Muscle layer of duodenum (tissue), 2 donors: ENCODE data around the gene ASAP3.
"Not testable (repeated sequence)": the region's sequence is repeated elsewhere in the genome, so short reads cannot be mapped to it uniquely, and the experiment has no call there.

Source experiments
- H3K27ac ChIP-seq: one replicate; pipeline ENCODE4 v1.7.0; 2013; ENCODE audit warnings: mild to moderate bottlenecking, low read length
- H3K27me3 ChIP-seq: one replicate; pipeline ENCODE4 v1.7.0; 2013; ENCODE audit warnings: low read depth, mild to moderate bottlenecking, control low read depth, low read length
- H3K36me3 ChIP-seq, 2 donors: one replicate each; pipeline ENCODE4 v1.7.0; 2013; ENCODE audit warnings: low read length in 2 of 2, control low read depth in 1 of 2, mild to moderate bottlenecking in 1 of 2; ENCODE audit not compliant: insufficient read depth in 2 of 2, control insufficient read depth in 1 of 2
- H3K4me1 ChIP-seq, 2 donors: one replicate each; pipeline ENCODE4 v1.7.0; 2013; ENCODE audit warnings: low read length in 2 of 2, mild to moderate bottlenecking in 2 of 2, control low read depth in 1 of 2, moderate library complexity in 1 of 2; ENCODE audit not compliant: insufficient read depth in 2 of 2, control insufficient read depth in 1 of 2
- H3K4me3 ChIP-seq, 2 donors: one replicate each; pipeline ENCODE4 v1.7.0; 2013; ENCODE audit warnings: low read length in 2 of 2, low read depth in 1 of 2, mild to moderate bottlenecking in 1 of 2
- H3K9me3 ChIP-seq, 2 donors: one replicate each; pipeline ENCODE4 v1.7.0; 2013; ENCODE audit warnings: low read length in 2 of 2, control low read depth in 1 of 2, mild to moderate bottlenecking in 1 of 2; ENCODE audit not compliant: control insufficient read depth in 1 of 2
- donor health status: healthy.

ASAP3 gene

DNA sequence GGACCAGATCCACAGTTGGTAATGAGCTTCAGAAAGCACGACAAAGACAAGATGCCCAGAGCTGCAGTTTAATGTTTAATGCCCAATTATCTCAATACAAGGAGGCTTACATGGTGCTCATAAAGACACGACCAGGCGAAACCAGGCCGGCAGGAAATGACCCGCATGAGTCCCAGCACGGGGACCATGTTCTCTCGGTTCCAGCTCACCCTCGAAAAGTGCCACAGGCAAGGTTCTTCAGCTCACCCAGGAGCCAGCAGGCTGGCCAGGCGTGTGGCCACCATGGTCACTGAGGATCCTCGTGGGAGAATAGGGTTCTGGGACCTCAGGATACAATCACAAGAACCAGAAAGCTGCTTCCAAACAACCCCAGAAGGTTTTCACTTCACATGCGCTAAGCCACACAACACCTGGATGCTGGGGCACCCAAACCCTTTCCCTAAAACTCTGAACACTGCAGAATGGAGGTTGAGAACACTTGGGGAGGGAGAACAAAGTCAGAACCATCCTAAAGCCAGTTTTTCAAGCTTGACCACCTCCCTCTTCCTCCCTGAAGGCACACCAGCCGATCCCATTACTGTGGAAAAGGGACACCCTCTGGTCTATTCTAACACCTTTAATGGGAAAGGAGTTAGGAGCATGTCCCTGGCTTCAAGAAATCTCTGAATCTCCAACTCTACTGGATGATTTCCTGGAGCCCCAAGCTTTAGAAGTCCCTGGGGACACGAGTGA, 22.6 kb upstream of the ASAP3 start:
- no peaks in the 10 kb centered on the region for H3K9me3 ChIP-seq
- no peaks in the 10 kb centered on the region for H3K4me1 ChIP-seq
- H3K27ac ChIP-seq, result no peak overlapping the region
- H3K36me3 ChIP-seq, result no peaks in the 10 kb centered on the region
- no peak overlapping the region for H3K4me3 ChIP-seq
- H3K27me3 ChIP-seq, result no peaks in the 10 kb centered on the region

DNA sequence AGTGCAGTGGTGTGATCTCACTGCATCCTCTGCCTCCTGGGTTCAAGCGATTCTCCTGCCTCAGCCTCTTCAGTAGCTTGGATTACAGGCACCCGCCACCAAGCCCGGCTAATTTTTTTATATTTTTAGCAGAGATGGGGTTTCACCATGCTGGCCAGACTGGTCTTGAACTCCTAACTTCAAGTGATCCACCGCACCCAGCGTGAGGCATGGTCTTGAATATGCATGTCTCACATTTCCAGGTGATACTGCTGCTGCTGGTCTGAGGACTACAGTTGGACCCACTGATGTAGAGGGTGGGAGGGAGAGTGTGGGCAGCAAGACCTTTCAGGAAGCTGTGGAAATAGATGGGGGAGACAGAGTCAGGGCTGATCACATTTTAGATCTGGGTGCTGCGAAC, 21.9 kb upstream of the ASAP3 start:
- no peaks in the 10 kb centered on the region for H3K9me3 ChIP-seq
- no peak overlapping the region for H3K4me3 ChIP-seq
- H3K27ac ChIP-seq, result no peak overlapping the region
- no peaks in the 10 kb centered on the region for H3K4me1 ChIP-seq
- H3K27me3 ChIP-seq, result no peaks in the 10 kb centered on the region
- no peaks in the 10 kb centered on the region for H3K36me3 ChIP-seq

DNA sequence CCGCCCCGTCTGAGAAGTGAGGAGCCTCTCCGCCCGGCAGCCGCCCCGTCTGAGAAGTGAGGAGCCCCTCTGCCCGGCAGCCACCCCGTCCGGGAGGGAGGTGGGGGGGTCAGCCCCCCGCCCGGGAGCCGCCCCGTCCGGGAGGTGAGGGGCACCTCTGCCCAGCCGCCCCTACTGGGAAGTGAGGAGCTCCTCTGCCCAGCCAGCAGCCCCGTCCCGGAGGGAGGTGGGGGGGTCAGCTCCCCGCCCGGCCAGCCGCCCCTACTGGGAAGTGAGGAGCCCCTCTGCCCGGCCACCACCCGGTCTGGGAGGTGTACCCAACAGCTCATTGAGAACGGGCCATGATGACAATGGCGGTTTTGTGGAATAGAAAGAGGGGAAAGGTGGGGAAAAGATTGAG, 20.2 kb upstream of the ASAP3 start:
- not testable (repeated sequence) for H3K36me3 ChIP-seq, H3K27ac ChIP-seq, H3K4me3 ChIP-seq, H3K27me3 ChIP-seq, H3K9me3 ChIP-seq, H3K4me1 ChIP-seq

DNA sequence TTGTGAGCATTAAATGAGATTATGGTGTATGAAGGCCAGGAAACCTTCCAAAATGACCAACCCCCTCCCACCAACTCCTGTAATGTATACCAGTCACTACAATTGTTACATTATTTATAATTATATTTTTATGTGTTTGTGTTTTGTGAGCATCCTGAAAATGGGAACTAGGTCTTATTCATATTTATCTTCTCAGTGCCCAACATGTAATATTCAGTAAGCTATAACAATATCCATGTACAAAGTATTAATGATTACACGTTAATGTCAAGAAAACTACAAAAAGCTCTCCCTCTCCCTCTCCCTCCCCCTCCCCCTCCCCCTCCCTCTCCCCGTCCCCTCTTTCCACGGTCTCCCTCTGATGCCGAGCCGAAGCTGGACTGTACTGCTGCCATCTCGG, 19.0 kb upstream of the ASAP3 start:
- Histone ChIP-seq H3K27me3 (no peaks in the 10 kb centered on the region), H3K9me3 (no peaks in the 10 kb centered on the region), H3K36me3 (no peaks in the 10 kb centered on the region), H3K27ac (no peak overlapping the region), H3K4me3 (no peak overlapping the region), H3K4me1 (no peaks in the 10 kb centered on the region)

DNA sequence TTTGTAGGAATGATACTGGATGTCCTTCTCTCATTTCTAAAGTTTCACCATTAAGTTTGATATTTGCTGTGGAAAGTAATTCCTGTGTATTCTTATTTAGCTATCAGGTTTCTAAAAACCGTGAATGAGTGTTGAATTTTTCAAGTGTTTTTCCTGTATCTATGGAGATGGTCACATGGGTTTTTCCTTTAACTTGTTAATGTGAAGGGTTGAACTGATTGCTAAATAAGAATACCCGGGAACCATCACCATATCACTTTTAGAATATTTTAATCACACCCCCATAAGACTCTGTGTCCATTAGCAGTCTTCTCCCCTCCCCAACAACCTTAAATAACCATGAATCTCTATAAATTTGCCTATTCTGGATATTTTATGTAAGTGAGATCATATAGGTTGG, 16.5 kb upstream of the ASAP3 start:
- no peaks in the 10 kb centered on the region for H3K36me3 ChIP-seq
- H3K27ac ChIP-seq, result no peak overlapping the region
- H3K4me3 ChIP-seq, result no peak overlapping the region
- no peaks in the 10 kb centered on the region for H3K9me3 ChIP-seq
- H3K27me3 ChIP-seq, result no peaks in the 10 kb centered on the region
- H3K4me1 ChIP-seq, result no peaks in the 10 kb centered on the region

DNA sequence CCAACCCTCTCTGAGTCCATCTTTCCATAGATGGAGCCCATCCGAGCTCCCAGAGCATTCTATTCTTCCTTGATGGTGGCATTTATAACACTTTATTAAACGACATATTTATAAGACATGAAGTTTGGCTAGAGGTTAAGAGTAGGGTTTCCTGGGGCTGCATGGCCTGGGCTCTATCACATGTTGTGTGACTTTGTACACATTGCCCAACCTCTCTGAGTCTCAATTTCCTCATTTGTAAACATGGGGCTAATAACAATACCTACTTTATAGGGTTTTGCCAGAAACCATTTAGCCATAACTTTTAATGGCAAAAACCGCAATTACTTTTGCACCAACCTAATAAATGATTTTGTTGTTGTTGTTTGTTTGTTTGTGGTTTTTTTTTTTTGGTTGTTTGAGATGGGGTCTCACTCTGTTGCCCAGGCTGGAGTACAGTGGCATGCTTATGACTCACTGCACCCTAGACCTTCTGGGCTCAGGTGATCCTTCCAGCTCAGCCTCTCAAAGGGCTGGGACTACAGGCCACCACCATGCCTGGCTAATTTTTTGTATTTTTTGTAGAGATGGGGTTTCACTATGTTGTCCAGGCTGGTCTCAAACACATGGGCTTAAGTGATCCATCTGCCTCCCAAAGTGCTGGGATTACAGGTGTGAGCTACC, 13.9 kb upstream of the ASAP3 start:
- no peak overlapping the region for H3K27ac ChIP-seq

DNA sequence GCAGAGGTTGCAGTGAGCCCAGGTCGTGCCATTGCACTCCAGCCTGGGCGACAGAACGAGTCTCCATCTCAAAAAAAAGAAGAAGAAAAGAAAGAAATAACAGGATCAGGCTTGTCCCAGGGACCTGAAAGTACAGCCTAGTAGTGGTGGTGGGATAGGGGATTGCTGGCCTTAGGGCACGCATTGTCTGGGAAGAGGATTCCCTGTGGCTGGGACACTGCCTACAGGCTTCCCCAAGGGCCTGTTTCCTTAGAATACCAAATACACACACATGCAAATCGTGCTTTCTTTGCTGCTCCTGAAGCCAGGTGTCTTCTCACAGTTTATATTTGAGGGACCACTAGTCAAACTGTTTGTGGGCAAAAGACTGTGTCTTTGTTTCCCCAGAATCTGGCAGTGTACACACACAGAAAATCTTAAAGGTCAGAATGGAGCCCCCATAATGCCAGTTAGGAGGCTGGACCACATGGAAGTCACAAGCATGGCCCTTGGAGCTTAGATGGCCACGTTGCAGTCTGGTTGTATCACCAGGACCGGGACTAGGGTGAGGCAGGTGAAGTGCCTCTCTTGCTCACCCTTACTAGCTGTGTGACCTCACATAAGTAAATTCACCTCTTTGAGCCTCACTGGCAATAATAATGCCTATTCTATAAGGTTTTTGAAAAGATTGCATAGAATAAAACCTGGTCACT, 12.7 kb upstream of the ASAP3 start:
- H3K27me3 ChIP-seq, result no peaks in the 10 kb centered on the region
- H3K4me3 ChIP-seq, result no peak overlapping the region
- H3K27ac ChIP-seq, result no peak overlapping the region
- no peaks in the 10 kb centered on the region for H3K4me1 ChIP-seq
- H3K36me3 ChIP-seq, result no peaks in the 10 kb centered on the region
- no peaks in the 10 kb centered on the region for H3K9me3 ChIP-seq

More for the DNA sequence above, 13.9 kb upstream of the ASAP3 start:
- no peaks in the 10 kb centered on the region for H3K27me3 ChIP-seq
- no peaks in the 10 kb centered on the region for H3K4me1 ChIP-seq
- no peak overlapping the region for H3K4me3 ChIP-seq
- no peaks in the 10 kb centered on the region for H3K9me3 ChIP-seq
- no peaks in the 10 kb centered on the region for H3K36me3 ChIP-seq

DNA sequence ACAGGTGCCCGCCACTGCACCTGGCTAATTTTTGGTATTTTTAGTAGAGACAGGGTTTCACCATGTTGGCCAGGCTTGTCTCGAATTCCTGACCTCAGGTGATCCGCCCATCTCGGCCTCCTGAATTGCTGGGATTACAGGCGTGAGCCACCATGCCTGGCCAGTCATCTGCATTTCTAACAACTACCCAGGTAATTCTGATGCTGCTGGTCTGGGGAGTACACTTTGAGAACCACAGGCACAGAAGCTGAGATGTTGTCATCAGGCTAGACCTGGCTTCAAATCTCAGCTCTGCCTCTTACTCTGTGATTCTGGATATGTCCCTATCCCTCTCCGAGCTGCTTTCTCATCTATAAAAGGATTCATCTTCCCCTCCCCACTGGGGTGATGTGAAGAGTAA, 10.9 kb upstream of the ASAP3 start:
- H3K9me3 ChIP-seq, H3K27me3 ChIP-seq, H3K4me3 ChIP-seq, H3K4me1 ChIP-seq, H3K27ac ChIP-seq, H3K36me3 ChIP-seq: not testable (repeated sequence)

DNA sequence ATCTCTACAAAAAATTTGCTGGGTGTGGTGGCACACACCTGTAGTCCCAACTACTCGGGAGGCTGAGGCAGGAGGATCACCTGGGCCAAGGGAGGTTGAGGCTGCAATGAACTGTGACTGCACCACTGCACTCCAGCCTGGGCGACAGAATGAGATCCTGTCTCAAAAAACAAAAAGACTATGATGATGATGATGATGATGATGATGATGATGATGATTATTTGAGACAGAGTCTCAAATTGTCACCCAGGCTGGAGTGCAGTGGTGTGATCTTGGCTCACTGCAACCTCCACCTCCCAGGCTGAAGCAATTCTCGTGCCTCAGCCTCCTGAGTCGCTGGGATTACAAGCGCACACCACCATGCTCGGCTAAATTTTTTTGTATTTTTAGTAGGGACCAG, 8.8 kb upstream of the ASAP3 start:
- not testable (repeated sequence) for H3K36me3 ChIP-seq, H3K27ac ChIP-seq, H3K4me3 ChIP-seq, H3K4me1 ChIP-seq, H3K27me3 ChIP-seq, H3K9me3 ChIP-seq

DNA sequence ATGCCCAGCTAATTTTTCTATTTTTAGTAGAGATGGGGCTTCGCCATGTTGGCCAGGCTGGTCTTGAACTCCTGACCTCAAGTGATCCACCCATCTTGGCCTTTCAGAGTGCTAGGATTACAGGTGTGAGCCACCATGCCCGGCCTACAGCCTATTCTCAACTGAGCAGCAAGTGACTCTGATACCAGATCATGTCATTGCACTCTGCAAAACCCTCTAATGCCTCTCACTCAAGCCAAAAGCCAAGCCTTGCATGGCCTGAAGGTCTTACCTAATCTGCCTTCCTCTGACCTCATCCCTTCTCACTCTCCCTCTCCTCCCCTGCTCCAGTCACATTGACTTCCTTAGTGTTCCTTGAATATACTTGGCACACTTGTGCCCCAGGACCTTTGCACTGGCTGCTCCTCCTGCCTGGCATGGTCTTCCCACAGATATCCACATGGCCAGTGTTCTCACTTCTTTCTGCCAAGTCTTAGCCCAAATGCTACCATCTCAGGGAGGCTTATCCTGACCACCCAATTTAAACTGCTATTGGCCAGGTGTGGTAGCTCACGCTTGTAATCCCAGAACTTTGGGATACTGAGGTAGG, 8.2 kb upstream of the ASAP3 start:
- no peaks in the 10 kb centered on the region for H3K27me3 ChIP-seq
- H3K36me3 ChIP-seq, result no peaks in the 10 kb centered on the region
- H3K4me3 ChIP-seq, result no peak overlapping the region
- no peaks in the 10 kb centered on the region for H3K9me3 ChIP-seq
- H3K4me1 ChIP-seq, result no peaks in the 10 kb centered on the region
- no peak overlapping the region for H3K27ac ChIP-seq

DNA sequence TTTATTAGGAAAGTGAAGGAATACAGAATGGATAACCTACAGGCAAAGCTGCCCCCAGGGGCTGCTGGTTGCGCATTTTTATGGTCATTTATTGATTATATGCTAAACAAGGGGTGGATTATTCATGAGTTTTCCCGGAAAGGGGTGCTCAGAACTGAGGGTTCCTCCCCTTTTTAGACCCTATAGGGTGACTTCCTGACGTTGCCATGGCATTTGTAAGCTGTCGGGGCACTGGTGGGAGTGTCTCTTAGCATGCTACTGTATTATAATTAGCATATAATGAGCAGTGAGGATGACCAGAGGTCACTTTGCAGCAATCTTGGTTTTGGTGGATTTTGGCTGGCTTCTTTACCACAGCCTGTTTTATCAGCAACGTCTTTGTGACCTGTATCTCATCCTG, 5.9 kb upstream of the ASAP3 start:
- Histone ChIP-seq H3K27ac (no peak overlapping the region), H3K9me3 (no peaks in the 10 kb centered on the region), H3K36me3 (no peaks in the 10 kb centered on the region), H3K4me1 (no peaks in the 10 kb centered on the region), H3K4me3 (no peak overlapping the region), H3K27me3 (no peaks in the 10 kb centered on the region)
